Measurements from ENCODE around the gene SMC2. TPM values are rescaled to one million over a fixed set of nuclear protein-coding genes. Genes with fewer than 3 reads are reported as not detected.
A peak's percentile ranks its signal among the peaks of the same experiment; 100 is the strongest.

The SMC2 gene
- total and polyA plus RNA-seq, 9 of the 15 experiments (the other 6 are each of a cell fraction or from before 2014, with no cell fraction given) = 18.0 to 54.0 (median 32.9) TPM

DNA sequence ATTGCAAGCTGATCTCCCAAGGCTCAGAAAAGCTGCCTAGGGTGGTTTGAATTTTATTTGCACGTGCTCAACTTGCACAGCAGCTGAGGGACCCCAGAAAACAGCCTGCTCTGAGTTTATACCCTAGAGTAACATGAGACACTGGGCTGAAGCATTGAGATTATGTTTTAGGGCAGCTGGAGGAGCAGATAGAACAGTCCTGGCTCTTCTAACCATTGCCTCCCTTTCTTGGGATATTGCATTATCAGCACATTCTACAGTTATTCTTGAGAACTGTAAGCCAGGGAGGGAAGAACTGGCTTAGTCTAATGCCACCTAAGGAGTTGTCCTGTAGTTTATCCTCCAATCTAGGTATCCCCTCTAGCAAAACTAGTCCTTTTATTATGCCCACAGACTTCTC is 10.3 kb downstream of the SMC2 start:
- intact Hi-C loops (cut with micrococcal nuclease) (no loop called here), in situ Hi-C loops (cut with MboI) (no loop called here)
- WGBS (ENCODE audit: insufficient coverage, low coverage, missing lambda C conversion rate) = no CpG with 5 or more reads among the region's 1 CpG
- Histone ChIP-seq H3K9me3 (replicated peaks; ENCODE audit: control insufficient read depth, insufficient read depth, low read depth, low read length) (no peaks in the 10 kb centered on the region), H3K36me3 (ENCODE audit: control insufficient read depth, insufficient read depth, low read length) (peaks cover 85% of the 10 kb centered on the region), H3K4me3 (no peak overlapping the region), H3K9ac (ENCODE audit: insufficient read depth in 1 of 2, low read depth in 2 of 2, low read length in 2 of 2) (no peak overlapping the region), H2AFZ (ENCODE audit: low read depth, low read length) (no peak overlapping the region), H3K27me3 (ENCODE audit: control insufficient read depth in 2 of 2, insufficient read depth in 2 of 2, low read length in 2 of 2) (no peaks in the 10 kb centered on the region), H4K20me1 (replicated peaks; ENCODE audit: control insufficient read depth, insufficient read depth, low read length) (no peaks in the 10 kb centered on the region), H3K79me2 (ENCODE audit: control insufficient read depth, insufficient read depth, low read length) (no peaks in the 10 kb centered on the region), H3K4me1 (replicated peaks in 1 of 2; ENCODE audit: control insufficient read depth in 2 of 2, insufficient read depth in 2 of 2, low read length in 2 of 2) (no peaks in the 10 kb centered on the region), H3K27ac (ENCODE audit: extremely low read depth, low read depth, low read length) (no peak overlapping the region), H3K4me2 (ENCODE audit: insufficient read depth, low read length) (no peak overlapping the region), H3K9me1 (ENCODE audit: control insufficient read depth, insufficient read depth, low read length) (no peaks in the 10 kb centered on the region)
- CTCF ChIA-PET (ENCODE audit: low intra/inter-chr PET ratio) = no interaction called here
- no peak for DNase-seq (ENCODE audit: extremely low read depth in 1 of 4, low spot score in 3 of 4)
- BruUV-seq (replicated peaks) = no TSS peak
- POLR2A ChIA-PET = interaction anchor here (1.1 kb wide), 1 partner anchor 22 kb away, joined by 4 read pairs; no protein-coding TSS in a partner anchor
- ATAC-seq = no peak
- no peak for FAIRE-seq
- TF ChIP-seq HNRNPLL (IDR thresholded peaks at IDR 0.05; ENCODE audit: low read depth, low read length, poor library complexity, severe bottlenecking) = no peak
- TF ChIP-seq HOXB6 (CRISPR knock-in tag; IDR thresholded peaks at IDR 0.05; ENCODE audit: borderline replicate concordance) = no peak
- peak; percentile 56 for TF ChIP-seq MAFF (IDR thresholded peaks at IDR 0.05; ENCODE audit: low read length)
- TF ChIP-seq STAG1 (CRISPR knock-in tag; IDR thresholded peaks at IDR 0.05; ENCODE audit: borderline replicate concordance) = no peak
- TF ChIP-seq, protein P1, sequence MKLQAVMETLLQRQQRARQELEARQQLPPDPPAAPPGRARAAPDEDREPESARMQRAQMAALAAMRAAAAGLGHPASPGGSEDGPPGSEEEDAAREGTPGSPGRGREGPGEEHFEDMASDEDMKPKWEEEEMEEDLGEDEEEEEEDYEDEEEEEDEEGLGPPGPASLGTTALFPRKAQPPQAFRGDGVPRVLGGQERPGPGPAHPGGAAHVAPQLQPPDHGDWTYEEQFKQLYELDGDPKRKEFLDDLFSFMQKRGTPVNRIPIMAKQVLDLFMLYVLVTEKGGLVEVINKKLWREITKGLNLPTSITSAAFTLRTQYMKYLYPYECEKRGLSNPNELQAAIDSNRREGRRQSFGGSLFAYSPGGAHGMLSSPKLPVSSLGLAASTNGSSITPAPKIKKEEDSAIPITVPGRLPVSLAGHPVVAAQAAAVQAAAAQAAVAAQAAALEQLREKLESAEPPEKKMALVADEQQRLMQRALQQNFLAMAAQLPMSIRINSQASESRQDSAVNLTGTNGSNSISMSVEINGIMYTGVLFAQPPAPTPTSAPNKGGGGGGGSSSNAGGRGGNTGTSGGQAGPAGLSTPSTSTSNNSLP (IDR thresholded peaks at IDR 0.05; ENCODE audit: borderline replicate concordance, low read depth, low read length) = no peak
- TF ChIP-seq CREBBP (IDR thresholded peaks at IDR 0.05; ENCODE audit: low read depth, low read length) = no peak
- TF ChIP-seq NRF1 (conservative IDR thresholded peaks at IDR 0.05 in 1 of 2, IDR thresholded peaks at IDR 0.05 in 1 of 2) = no peak
- TF ChIP-seq TBP (optimal IDR thresholded peaks at IDR 0.05; ENCODE audit: low read depth, low read length) = no peak
- no peak for TF ChIP-seq U2AF1 (optimal IDR thresholded peaks at IDR 0.05; ENCODE audit: low read depth, low read length)
- no peak for TF ChIP-seq HNRNPK (IDR thresholded peaks at IDR 0.05; ENCODE audit: low read depth, low read length, poor library complexity, severe bottlenecking)
- TF ChIP-seq, protein P2, sequence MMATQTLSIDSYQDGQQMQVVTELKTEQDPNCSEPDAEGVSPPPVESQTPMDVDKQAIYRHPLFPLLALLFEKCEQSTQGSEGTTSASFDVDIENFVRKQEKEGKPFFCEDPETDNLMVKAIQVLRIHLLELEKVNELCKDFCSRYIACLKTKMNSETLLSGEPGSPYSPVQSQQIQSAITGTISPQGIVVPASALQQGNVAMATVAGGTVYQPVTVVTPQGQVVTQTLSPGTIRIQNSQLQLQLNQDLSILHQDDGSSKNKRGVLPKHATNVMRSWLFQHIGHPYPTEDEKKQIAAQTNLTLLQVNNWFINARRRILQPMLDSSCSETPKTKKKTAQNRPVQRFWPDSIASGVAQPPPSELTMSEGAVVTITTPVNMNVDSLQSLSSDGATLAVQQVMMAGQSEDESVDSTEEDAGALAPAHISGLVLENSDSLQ (IDR thresholded peaks at IDR 0.05) = no peak
- no peak for TF ChIP-seq MCM5 (IDR thresholded peaks at IDR 0.05; ENCODE audit: low read depth)
- TF ChIP-seq, protein P3, sequence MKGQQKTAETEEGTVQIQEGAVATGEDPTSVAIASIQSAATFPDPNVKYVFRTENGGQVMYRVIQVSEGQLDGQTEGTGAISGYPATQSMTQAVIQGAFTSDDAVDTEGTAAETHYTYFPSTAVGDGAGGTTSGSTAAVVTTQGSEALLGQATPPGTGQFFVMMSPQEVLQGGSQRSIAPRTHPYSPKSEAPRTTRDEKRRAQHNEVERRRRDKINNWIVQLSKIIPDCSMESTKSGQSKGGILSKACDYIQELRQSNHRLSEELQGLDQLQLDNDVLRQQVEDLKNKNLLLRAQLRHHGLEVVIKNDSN (CRISPR knock-in tag; IDR thresholded peaks at IDR 0.05) = no peak
- TF ChIP-seq RBFOX2 (IDR thresholded peaks at IDR 0.05; ENCODE audit: low read depth, low read length) = no peak
- TF ChIP-seq TEAD4 (IDR thresholded peaks at IDR 0.05; ENCODE audit: low read length) = no peak
- no peak for TF ChIP-seq TEAD4 (CRISPR knock-in tag; IDR thresholded peaks at IDR 0.05; ENCODE audit: borderline replicate concordance)
- no peak for TF ChIP-seq PRMT5 (CRISPR knock-in tag; IDR thresholded peaks at IDR 0.05)
- TF ChIP-seq, protein P4, sequence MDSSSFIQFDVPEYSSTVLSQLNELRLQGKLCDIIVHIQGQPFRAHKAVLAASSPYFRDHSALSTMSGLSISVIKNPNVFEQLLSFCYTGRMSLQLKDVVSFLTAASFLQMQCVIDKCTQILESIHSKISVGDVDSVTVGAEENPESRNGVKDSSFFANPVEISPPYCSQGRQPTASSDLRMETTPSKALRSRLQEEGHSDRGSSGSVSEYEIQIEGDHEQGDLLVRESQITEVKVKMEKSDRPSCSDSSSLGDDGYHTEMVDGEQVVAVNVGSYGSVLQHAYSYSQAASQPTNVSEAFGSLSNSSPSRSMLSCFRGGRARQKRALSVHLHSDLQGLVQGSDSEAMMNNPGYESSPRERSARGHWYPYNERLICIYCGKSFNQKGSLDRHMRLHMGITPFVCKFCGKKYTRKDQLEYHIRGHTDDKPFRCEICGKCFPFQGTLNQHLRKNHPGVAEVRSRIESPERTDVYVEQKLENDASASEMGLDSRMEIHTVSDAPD (CRISPR knock-in tag; IDR thresholded peaks at IDR 0.05) = no peak
- TF ChIP-seq MTA2 (IDR thresholded peaks at IDR 0.05; ENCODE audit: low read depth) = no peak
- no peak for TF ChIP-seq FOXK1 (CRISPR knock-in tag; IDR thresholded peaks at IDR 0.05; ENCODE audit: borderline replicate concordance)
